OCI-LY7 (cell line): ENCODE results near the gene SUPT3H. TPM values are rescaled to one million over a fixed set of nuclear protein-coding genes. Genes with fewer than 3 reads are reported as not detected.

ENCODE experiments used
- BruUV-seq: library from RNA; stranded (reverse); fragments of 400-500 nt; replicated peaks from 2 replicates; lab custom pipeline; 2021; lab: Mats Ljungman, UMichigan
- CTCF ChIA-PET: fragments of 300-600 bp; sonication (Branson Sonifier 250); formaldehyde crosslinking; loops from one replicate; lab custom pipeline; 2022; ENCODE audit warnings: antibody characterized with exemption; ENCODE audit not compliant: unreplicated experiment; lab: Charles Lee
- POLR2A ChIA-PET: fragments of 300-600 bp; sonication (Branson Sonifier 250); formaldehyde crosslinking; loops from one replicate; lab custom pipeline; 2022; ENCODE audit warnings: antibody characterized with exemption; lab: Charles Lee
- DNase-seq: peaks from one replicate; pipeline ENCODE4 v3.0.0-alpha.2; 2015; ENCODE audit warnings: low spot score
- H2AFZ ChIP-seq: fragments of 200-600 bp; sonication (generic), shearing (Covaris generic); 2 replicates; pipeline ENCODE4 v1.6.1; 2014; ENCODE audit warnings: mild to moderate bottlenecking, antibody characterized with exemption, low read length, moderate library complexity
- H3K27ac ChIP-seq: fragments of 200-600 bp; sonication (generic); 2 replicates; pipeline ENCODE4 v1.5.1; 2014; ENCODE audit warnings: mixed run types, low read depth, mild to moderate bottlenecking, moderate library complexity, low read length, inconsistent platforms; ENCODE audit not compliant: poor library complexity, severe bottlenecking
- H3K36me3 ChIP-seq: fragments of 200-600 bp; sonication (generic); 2 replicates; pipeline ENCODE4 v1.6.1; 2014; ENCODE audit warnings: mild to moderate bottlenecking, antibody characterized with exemption, low read length, moderate library complexity, mixed read lengths; ENCODE audit not compliant: insufficient read depth
- H3K4me1 ChIP-seq: fragments of 200-600 bp; sonication (generic); 2 replicates; pipeline ENCODE4 v1.5.1; 2014; ENCODE audit warnings: mild to moderate bottlenecking, low read length; ENCODE audit not compliant: insufficient read depth, poor library complexity, severe bottlenecking
- H3K4me2 ChIP-seq: fragments of 200-600 bp; sonication (generic); 2 replicates; pipeline ENCODE4 v1.6.1; 2014; ENCODE audit warnings: mild to moderate bottlenecking, low read length
- H3K4me3 ChIP-seq: fragments of 200-600 bp; sonication (generic); 2 replicates; pipeline ENCODE4 v1.5.1; 2014; ENCODE audit warnings: mild to moderate bottlenecking, low read depth, low read length; ENCODE audit not compliant: poor library complexity, severe bottlenecking
- H3K79me2 ChIP-seq: fragments of 200-600 bp; sonication (generic); 2 replicates; pipeline ENCODE4 v1.6.1; 2016; ENCODE audit warnings: low read depth, mild to moderate bottlenecking, low read length, moderate library complexity, mixed read lengths; ENCODE audit not compliant: insufficient read depth
- H3K9me2 ChIP-seq: fragments of 200-600 bp; sonication (generic); 2 replicates; pipeline ENCODE4 v1.6.1; 2016; ENCODE audit warnings: mild to moderate bottlenecking, low read length, mixed read lengths; ENCODE audit not compliant: insufficient read depth
- H3K9me3 ChIP-seq: fragments of 200-600 bp; sonication (generic); 2 replicates; pipeline ENCODE4 v1.6.1; 2014; ENCODE audit warnings: mild to moderate bottlenecking, mixed run types, low read length, mixed read lengths
- H4K20me1 ChIP-seq: fragments of 200-600 bp; sonication (generic); 2 replicates; pipeline ENCODE4 v1.6.1; 2014; ENCODE audit warnings: mild to moderate bottlenecking, antibody characterized with exemption, low read length, moderate library complexity, mixed read lengths; ENCODE audit not compliant: insufficient read depth
- CTCF ChIP-seq: fragments of 200-600 bp; sonication (generic); conservative IDR thresholded peaks from 2 replicates; pipeline ENCODE4 v1.5.1; 2014; ENCODE audit warnings: mild to moderate bottlenecking, antibody characterized with exemption, low read length, moderate library complexity, mixed read lengths
- EZH2phosphoT487 ChIP-seq: fragments of 200-600 bp; sonication (generic); IDR thresholded peaks from 2 replicates; pipeline ENCODE4 v1.6.1; 2018; ENCODE audit warnings: low read depth, borderline replicate concordance, mild to moderate bottlenecking, mixed run types, antibody characterized with exemption, low read length, moderate library complexity, mixed read lengths
- intact Hi-C: fragments of 100-400 bp; cut with micrococcal nuclease; formaldehyde crosslinking; loops from one replicate; pipeline ENCODE4 v1.10.0; 2022; ENCODE audit not compliant: unreplicated experiment
- total RNA-seq, 2 experiments: library from RNA; depleted of rRNA in 1 of 2; stranded (reverse); fragments of >200 nt in 1 of 2; shearing (Covaris generic) in 1 of 2; gene quantifications; 2 replicates each; pipeline ENCODE4 v1.2.3, GENCODE V29; 2014 to 2022

Gene SUPT3H
- total RNA-seq, 2 experiments from 2014 or later: 1.1 to 7.1 TPM

GRCh38 chr6:44972709-44973108 lies 405.0 kb downstream of the SUPT3H start:
- Histone ChIP-seq H3K4me2 (no peak overlapping the region), H3K79me2 (no peaks in the 10 kb centered on the region), H2AFZ (no peak overlapping the region), H3K27ac (no peak overlapping the region), H3K4me3 (no peak overlapping the region), H3K4me1 (no peaks in the 10 kb centered on the region), H3K36me3 (no peaks in the 10 kb centered on the region), H3K9me2 (no peaks in the 10 kb centered on the region), H4K20me1 (no peaks in the 10 kb centered on the region), H3K9me3 (0 out of 2 replicates have a peak, but pooled peaks cover 7% of the 10 kb centered on the region)
- BruUV-seq: no TSS peak
- ChIA-PET POLR2A (no interaction called here), CTCF (no interaction called here)
- intact Hi-C loops: no loop called here
- DNase-seq: no peak
- no peak for TF ChIP-seq EZH2phosphoT487
- TF ChIP-seq CTCF: no peak

GRCh38 chr6:44969446-44970185 lies 408.1 kb downstream of the SUPT3H start:
- DNase-seq: no peak
- ChIA-PET CTCF (no interaction called here), POLR2A (no interaction called here)
- Histone ChIP-seq H3K9me3 (0 out of 2 replicates have a peak, but pooled peaks cover 7% of the 10 kb centered on the region), H3K9me2 (no peaks in the 10 kb centered on the region), H2AFZ (no peak overlapping the region), H4K20me1 (no peaks in the 10 kb centered on the region), H3K36me3 (no peaks in the 10 kb centered on the region), H3K79me2 (no peaks in the 10 kb centered on the region), H3K4me3 (no peak overlapping the region), H3K4me2 (no peak overlapping the region), H3K4me1 (no peaks in the 10 kb centered on the region), H3K27ac (no peak overlapping the region)
- no peak for TF ChIP-seq EZH2phosphoT487
- no peak for TF ChIP-seq CTCF
- intact Hi-C loops: no loop called here
- no TSS peak for BruUV-seq

GRCh38 chr6:44967481-44967880 lies 410.3 kb downstream of the SUPT3H start:
- no peak for DNase-seq
- no peak overlapping the region for H3K4me2 ChIP-seq
- H3K36me3 ChIP-seq: no peaks in the 10 kb centered on the region
- intact Hi-C loops: no loop called here
- POLR2A ChIA-PET: no interaction called here
- H3K4me1 ChIP-seq: no peaks in the 10 kb centered on the region
- no peaks in the 10 kb centered on the region for H3K9me2 ChIP-seq
- H3K27ac ChIP-seq: no peak overlapping the region
- no peaks in the 10 kb centered on the region for H3K79me2 ChIP-seq
- H3K9me3 ChIP-seq: 0 out of 2 replicates have a peak, but pooled peaks cover under 1% of the 10 kb centered on the region
- CTCF ChIA-PET: no interaction called here
- no peak overlapping the region for H2AFZ ChIP-seq
- no TSS peak for BruUV-seq
- H4K20me1 ChIP-seq: no peaks in the 10 kb centered on the region
- TF ChIP-seq EZH2phosphoT487 (no peak), CTCF (no peak)
- no peak overlapping the region for H3K4me3 ChIP-seq
